ENCODE measurements around the gene CACNB1. TPM values are rescaled to one million over a fixed set of nuclear protein-coding genes. Genes with fewer than 3 reads are reported as not detected.

The CACNB1 gene
- total RNA-seq, 1 donor from 2014 or later: 10.2 TPM

DNA sequence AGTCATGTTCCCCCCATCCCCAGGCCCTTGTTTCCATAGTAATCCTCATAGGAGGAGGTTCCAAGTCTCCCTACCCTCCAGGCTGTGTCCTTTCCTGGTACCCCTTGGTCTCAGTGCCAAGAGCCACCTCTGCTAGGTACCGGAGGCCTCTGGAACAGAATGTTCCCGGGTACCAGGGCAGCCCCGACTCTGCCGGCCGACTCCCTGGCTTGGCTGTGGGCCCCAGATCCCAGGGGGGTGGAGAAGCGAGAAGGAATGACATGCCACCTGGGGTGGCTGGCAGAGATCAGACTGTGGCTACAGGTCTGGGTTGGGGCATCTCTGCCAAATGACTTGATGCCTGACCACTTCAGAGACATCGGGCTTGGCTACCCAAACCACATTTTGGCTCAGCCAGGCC is 24.7 kb upstream of the CACNB1 start:
- no peak overlapping the region for H3K4me3 Mint-ChIP-seq (ENCODE audit: unreplicated experiment)
- H3K4me1 Mint-ChIP-seq (ENCODE audit: unreplicated experiment): peaks cover 10% of the 10 kb centered on the region
- DNase-seq (ENCODE audit: low spot score): no peak
- TF ChIP-seq, protein P1, sequence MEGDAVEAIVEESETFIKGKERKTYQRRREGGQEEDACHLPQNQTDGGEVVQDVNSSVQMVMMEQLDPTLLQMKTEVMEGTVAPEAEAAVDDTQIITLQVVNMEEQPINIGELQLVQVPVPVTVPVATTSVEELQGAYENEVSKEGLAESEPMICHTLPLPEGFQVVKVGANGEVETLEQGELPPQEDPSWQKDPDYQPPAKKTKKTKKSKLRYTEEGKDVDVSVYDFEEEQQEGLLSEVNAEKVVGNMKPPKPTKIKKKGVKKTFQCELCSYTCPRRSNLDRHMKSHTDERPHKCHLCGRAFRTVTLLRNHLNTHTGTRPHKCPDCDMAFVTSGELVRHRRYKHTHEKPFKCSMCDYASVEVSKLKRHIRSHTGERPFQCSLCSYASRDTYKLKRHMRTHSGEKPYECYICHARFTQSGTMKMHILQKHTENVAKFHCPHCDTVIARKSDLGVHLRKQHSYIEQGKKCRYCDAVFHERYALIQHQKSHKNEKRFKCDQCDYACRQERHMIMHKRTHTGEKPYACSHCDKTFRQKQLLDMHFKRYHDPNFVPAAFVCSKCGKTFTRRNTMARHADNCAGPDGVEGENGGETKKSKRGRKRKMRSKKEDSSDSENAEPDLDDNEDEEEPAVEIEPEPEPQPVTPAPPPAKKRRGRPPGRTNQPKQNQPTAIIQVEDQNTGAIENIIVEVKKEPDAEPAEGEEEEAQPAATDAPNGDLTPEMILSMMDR (IDR thresholded peaks at IDR 0.05; ENCODE audit: unreplicated experiment): no peak
- H3K36me3 Mint-ChIP-seq (ENCODE audit: low read depth, unreplicated experiment): no peaks in the 10 kb centered on the region
- H3K27me3 Mint-ChIP-seq (ENCODE audit: unreplicated experiment): peaks cover 29% of the 10 kb centered on the region
- H3K27ac Mint-ChIP-seq (ENCODE audit: unreplicated experiment): no peak overlapping the region
- no peaks in the 10 kb centered on the region for H3K9me3 Mint-ChIP-seq (ENCODE audit: unreplicated experiment)

DNA sequence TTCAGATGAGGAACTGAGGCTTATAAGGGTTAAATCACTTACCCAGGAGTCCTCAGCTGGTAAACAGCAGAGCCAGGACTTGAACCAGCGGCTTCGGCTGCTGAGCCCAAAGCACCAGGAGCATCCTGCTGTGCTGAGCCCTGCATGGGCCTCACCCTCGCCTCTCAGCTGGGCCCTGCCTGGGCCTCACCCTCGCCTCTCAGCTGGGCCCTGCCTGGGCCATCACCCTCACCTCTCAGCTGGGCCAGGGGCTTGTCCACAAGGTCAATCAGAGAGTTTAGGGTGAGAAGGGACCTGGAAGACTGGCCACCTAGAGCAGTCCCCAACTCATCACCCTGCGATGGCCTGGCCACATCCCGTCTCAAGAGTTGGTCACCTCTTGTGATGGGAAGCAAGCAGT is 24.1 kb upstream of the CACNB1 start:
- H3K36me3 Mint-ChIP-seq (ENCODE audit: low read depth, unreplicated experiment): no peaks in the 10 kb centered on the region
- TF ChIP-seq, protein P1 (IDR thresholded peaks at IDR 0.05; ENCODE audit: unreplicated experiment): no peak
- H3K4me3 Mint-ChIP-seq (ENCODE audit: unreplicated experiment): no peak overlapping the region
- no peaks in the 10 kb centered on the region for H3K9me3 Mint-ChIP-seq (ENCODE audit: unreplicated experiment)
- no peak for DNase-seq (ENCODE audit: low spot score)
- H3K27me3 Mint-ChIP-seq (ENCODE audit: unreplicated experiment): peaks cover 30% of the 10 kb centered on the region
- H3K4me1 Mint-ChIP-seq (ENCODE audit: unreplicated experiment): peaks cover 10% of the 10 kb centered on the region
- H3K27ac Mint-ChIP-seq (ENCODE audit: unreplicated experiment): no peak overlapping the region

DNA sequence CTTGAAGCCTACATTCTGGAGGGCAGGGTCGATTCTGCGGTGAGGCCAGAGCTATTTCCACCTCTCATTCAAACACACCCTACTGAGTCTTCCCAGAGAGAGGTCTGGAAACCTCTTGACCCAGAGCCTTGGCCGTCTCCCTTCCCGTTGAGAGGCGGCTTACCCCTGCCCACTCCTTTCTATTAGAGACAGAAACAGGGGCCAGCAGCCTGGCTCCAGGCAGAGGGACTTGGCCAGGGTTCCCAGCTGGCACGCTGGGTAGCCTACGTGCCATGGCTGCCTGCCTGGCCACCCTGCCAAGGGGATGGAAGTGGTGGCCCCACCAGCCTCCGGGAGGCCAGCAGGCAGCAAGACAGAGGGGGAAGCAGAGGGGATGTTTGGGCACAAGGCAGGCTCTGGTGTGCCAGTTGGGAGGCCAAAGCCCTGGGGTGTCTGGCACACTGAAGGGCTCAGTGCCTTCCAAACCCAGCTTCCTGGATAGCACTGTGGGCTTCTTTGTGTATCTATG is 22.2 kb upstream of the CACNB1 start:
- H3K4me1 Mint-ChIP-seq (ENCODE audit: unreplicated experiment): peaks cover 6% of the 10 kb centered on the region
- H3K27me3 Mint-ChIP-seq (ENCODE audit: unreplicated experiment): peaks cover 27% of the 10 kb centered on the region
- H3K27ac Mint-ChIP-seq (ENCODE audit: unreplicated experiment): no peak overlapping the region
- H3K9me3 Mint-ChIP-seq (ENCODE audit: unreplicated experiment): no peaks in the 10 kb centered on the region
- no peak for DNase-seq (ENCODE audit: low spot score)
- TF ChIP-seq, protein P1 (IDR thresholded peaks at IDR 0.05; ENCODE audit: unreplicated experiment): no peak
- H3K4me3 Mint-ChIP-seq (ENCODE audit: unreplicated experiment): no peak overlapping the region
- peaks cover 3% of the 10 kb centered on the region for H3K36me3 Mint-ChIP-seq (ENCODE audit: low read depth, unreplicated experiment)

DNA sequence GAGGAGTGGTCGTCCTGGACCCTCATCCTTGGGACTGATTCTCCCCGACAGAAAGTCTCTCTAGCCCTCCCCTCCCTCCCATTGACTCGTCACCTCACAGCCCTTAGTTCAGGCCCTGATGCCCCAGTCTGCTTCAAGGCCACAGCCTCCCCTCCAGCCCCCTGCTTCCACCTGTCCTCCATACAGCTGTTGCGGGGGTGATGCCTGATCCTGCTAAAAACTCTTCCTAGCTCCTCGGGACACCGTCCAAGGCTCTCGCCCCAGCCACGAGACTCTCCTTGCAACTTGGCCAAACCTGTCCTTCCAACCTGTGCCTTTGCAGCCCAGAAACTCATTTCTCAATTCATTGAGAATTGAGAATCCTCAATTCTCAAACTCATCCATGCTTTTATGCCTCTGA is 21.4 kb upstream of the CACNB1 start:
- no peak for DNase-seq (ENCODE audit: low spot score)
- Mint-ChIP-seq H3K4me1 (ENCODE audit: unreplicated experiment) (peaks cover 2% of the 10 kb centered on the region), H3K4me3 (ENCODE audit: unreplicated experiment) (no peak overlapping the region), H3K9me3 (ENCODE audit: unreplicated experiment) (no peaks in the 10 kb centered on the region), H3K36me3 (ENCODE audit: low read depth, unreplicated experiment) (peaks cover 3% of the 10 kb centered on the region), H3K27ac (ENCODE audit: unreplicated experiment) (no peak overlapping the region), H3K27me3 (ENCODE audit: unreplicated experiment) (peaks cover 24% of the 10 kb centered on the region)
- TF ChIP-seq, protein P1 (IDR thresholded peaks at IDR 0.05; ENCODE audit: unreplicated experiment): no peak

DNA sequence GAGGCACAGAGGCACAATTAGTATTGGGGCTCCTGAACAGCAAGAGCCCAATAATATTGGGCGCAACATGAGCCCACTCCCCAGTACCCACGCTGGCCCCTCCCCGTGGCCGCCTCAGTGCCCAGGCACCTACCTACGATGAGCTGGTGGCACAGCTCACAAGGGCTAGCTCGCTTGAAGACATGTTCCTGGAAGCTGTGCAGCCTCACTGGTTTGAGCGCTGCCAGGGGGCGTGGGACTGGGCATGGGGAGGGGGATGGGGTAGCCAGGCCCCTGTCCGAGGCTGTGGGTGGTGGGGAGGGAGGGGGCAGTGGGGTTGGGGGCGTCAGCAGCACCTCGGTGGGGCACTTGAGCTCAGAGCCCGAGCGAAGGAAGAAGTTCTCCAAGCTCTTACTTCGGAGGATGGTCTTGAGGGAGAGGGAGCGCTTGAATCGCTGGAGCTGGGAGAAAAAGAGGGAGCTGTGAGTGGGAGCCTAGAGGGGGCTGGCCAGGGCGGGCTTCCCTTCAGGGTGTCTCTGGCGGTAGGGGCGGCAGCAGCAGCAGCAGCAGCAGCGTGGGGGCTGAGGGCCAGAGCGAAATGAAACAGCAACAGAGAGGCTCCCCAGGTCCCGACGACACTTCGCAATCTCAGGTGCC is 20.4 kb upstream of the CACNB1 start:
- no peak overlapping the region for H3K4me3 Mint-ChIP-seq (ENCODE audit: unreplicated experiment)
- H3K9me3 Mint-ChIP-seq (ENCODE audit: unreplicated experiment): no peaks in the 10 kb centered on the region
- peaks cover 3% of the 10 kb centered on the region for H3K36me3 Mint-ChIP-seq (ENCODE audit: low read depth, unreplicated experiment)
- no peaks in the 10 kb centered on the region for H3K4me1 Mint-ChIP-seq (ENCODE audit: unreplicated experiment)
- no peak overlapping the region for H3K27ac Mint-ChIP-seq (ENCODE audit: unreplicated experiment)
- no peak for DNase-seq (ENCODE audit: low spot score)
- TF ChIP-seq, protein P1 (IDR thresholded peaks at IDR 0.05; ENCODE audit: unreplicated experiment): no peak
- peaks cover 25% of the 10 kb centered on the region for H3K27me3 Mint-ChIP-seq (ENCODE audit: unreplicated experiment)

Measured in endothelial cell (in vitro differentiated cells).